H9 (cell line): ENCODE measurements around the gene AK4. TPM values are rescaled to one million over a fixed set of nuclear protein-coding genes. Genes with fewer than 3 reads are reported as not detected.

Experiments used
- DNase-seq: peaks from one replicate; pipeline ENCODE4 v3.0.0-alpha.2; 2017
- H2AFZ ChIP-seq: one replicate; pipeline ENCODE4 v1.6.1; 2013; ENCODE audit warnings: mild to moderate bottlenecking, low read length, control low read depth, moderate library complexity
- H2AK5ac ChIP-seq: 2 replicates; pipeline ENCODE4 v1.6.1; 2013; ENCODE audit warnings: low read length, control low read depth, mixed read lengths; ENCODE audit not compliant: insufficient read length
- H2BK120ac ChIP-seq: one replicate; pipeline ENCODE4 v1.6.1; 2013; ENCODE audit warnings: low read depth, mild to moderate bottlenecking, low read length, control low read depth, inconsistent platforms; ENCODE audit not compliant: poor library complexity, severe bottlenecking
- H2BK12ac ChIP-seq: 2 replicates; pipeline ENCODE4 v1.6.1; 2013; ENCODE audit warnings: low read length, control low read depth, mixed read lengths, low read depth; ENCODE audit not compliant: insufficient read length
- H2BK15ac ChIP-seq: 2 replicates; pipeline ENCODE4 v1.6.1; 2013; ENCODE audit warnings: low read depth, low read length, control low read depth
- H2BK20ac ChIP-seq: one replicate; pipeline ENCODE4 v1.6.1; 2013; ENCODE audit warnings: low read depth, mild to moderate bottlenecking, low read length, control low read depth, inconsistent platforms; ENCODE audit not compliant: poor library complexity, severe bottlenecking
- H2BK5ac ChIP-seq: 2 replicates; pipeline ENCODE4 v1.6.1; 2013; ENCODE audit warnings: low read length, control low read depth, mixed read lengths; ENCODE audit not compliant: insufficient read length
- H3K14ac ChIP-seq: 2 replicates; pipeline ENCODE4 v1.6.1; 2013; ENCODE audit warnings: low read length, control low read depth; ENCODE audit not compliant: insufficient read depth
- H3K18ac ChIP-seq: 2 replicates; pipeline ENCODE4 v1.6.1; 2013; ENCODE audit warnings: low read depth, mild to moderate bottlenecking, mixed read lengths, low read length, control low read depth; ENCODE audit not compliant: insufficient read length
- H3K23ac ChIP-seq: 2 replicates; pipeline ENCODE4 v1.6.1; 2013; ENCODE audit warnings: low read length, control low read depth, mixed read lengths, low read depth; ENCODE audit not compliant: insufficient read length
- H3K23me2 ChIP-seq: 2 replicates; pipeline ENCODE4 v1.6.1; 2013; ENCODE audit warnings: low read depth, mild to moderate bottlenecking, mixed read lengths, low read length, control low read depth; ENCODE audit not compliant: insufficient read length, poor library complexity, severe bottlenecking
- H3K27ac ChIP-seq: 2 replicates; pipeline ENCODE4 v1.5.1; 2013; ENCODE audit warnings: low read length, control low read depth, mixed read lengths, low read depth; ENCODE audit not compliant: insufficient read length
- H3K27me3 ChIP-seq: 2 replicates; pipeline ENCODE4 v1.6.1; 2013; ENCODE audit warnings: low read length, control low read depth, inconsistent platforms; ENCODE audit not compliant: insufficient read depth
- H3K4ac ChIP-seq: 2 replicates; pipeline ENCODE4 v1.6.1; 2013; ENCODE audit warnings: low read depth, mild to moderate bottlenecking, control low read depth, inconsistent platforms, low read length, moderate library complexity
- H3K4me1 ChIP-seq: 2 replicates; pipeline ENCODE4 v1.6.1; 2013; ENCODE audit warnings: low read length, control low read depth, inconsistent platforms; ENCODE audit not compliant: insufficient read depth
- H3K4me2 ChIP-seq: 2 replicates; pipeline ENCODE4 v1.6.1; 2013; ENCODE audit warnings: low read length, control low read depth, mixed read lengths; ENCODE audit not compliant: insufficient read length, insufficient read depth
- H3K56ac ChIP-seq: 2 replicates; pipeline ENCODE4 v1.6.1; 2013; ENCODE audit warnings: low read depth, mild to moderate bottlenecking, mixed read lengths, low read length, control low read depth; ENCODE audit not compliant: insufficient read length
- H3K79me1 ChIP-seq: 2 replicates; pipeline ENCODE4 v1.6.1; 2013; ENCODE audit warnings: low read depth, mild to moderate bottlenecking, moderate library complexity, low read length, control low read depth, inconsistent platforms; ENCODE audit not compliant: insufficient read depth, poor library complexity, severe bottlenecking
- H3K79me2 ChIP-seq: 2 replicates; pipeline ENCODE4 v1.6.1; 2013; ENCODE audit warnings: low read length, control low read depth, inconsistent platforms; ENCODE audit not compliant: insufficient read depth
- H3K9ac ChIP-seq: 2 replicates; pipeline ENCODE4 v1.6.1; 2013; ENCODE audit warnings: low read length, control low read depth, mixed read lengths; ENCODE audit not compliant: insufficient read length; ENCODE audit errors: extremely low read depth
- H3K9me3 ChIP-seq: one replicate; pipeline ENCODE4 v1.6.1; 2013; ENCODE audit warnings: low read depth, low read length, inconsistent platforms; ENCODE audit not compliant: control insufficient read depth
- H3T11ph ChIP-seq: one replicate; pipeline ENCODE4 v1.6.1; 2013; ENCODE audit warnings: mild to moderate bottlenecking, low read length, control low read depth, inconsistent platforms
- H4K20me1 ChIP-seq: one replicate; pipeline ENCODE4 v1.6.1; 2013; ENCODE audit not compliant: control insufficient read depth, insufficient read length, insufficient read depth
- H4K5ac ChIP-seq: 2 replicates; pipeline ENCODE4 v1.6.1; 2013; ENCODE audit warnings: low read depth, mild to moderate bottlenecking, mixed read lengths, low read length, control low read depth; ENCODE audit not compliant: insufficient read length
- H4K8ac ChIP-seq: replicated peaks from 2 replicates; pipeline ENCODE4 v1.6.1; 2013; ENCODE audit warnings: low read length, control low read depth, mixed read lengths, low read depth; ENCODE audit not compliant: insufficient read length
- H4K91ac ChIP-seq: 2 replicates; pipeline ENCODE4 v1.6.1; 2013; ENCODE audit warnings: low read depth, mild to moderate bottlenecking, moderate library complexity, mixed read lengths, low read length, control low read depth; ENCODE audit not compliant: insufficient read length
- H3K27ac Mint-ChIP-seq, 3 experiments: 2 replicates in 2 of 3; 3 replicates in 1 of 3; pipeline ENCODE4 v1.8.0; 2020 to 2021; ENCODE audit warnings: mixed read lengths in 3 of 3, mild to moderate bottlenecking in 1 of 3, moderate library complexity in 1 of 3
- H3K27me3 Mint-ChIP-seq: 2 replicates; pipeline ENCODE4 v1.8.0; 2021; ENCODE audit warnings: low read depth, mild to moderate bottlenecking, moderate library complexity, mixed read lengths
- H3K36me3 Mint-ChIP-seq, 3 experiments: 2 replicates in 2 of 3; 3 replicates in 1 of 3; pipeline ENCODE4 v1.8.0; 2020 to 2021; ENCODE audit warnings: low read depth in 3 of 3, mixed read lengths in 3 of 3; ENCODE audit not compliant: insufficient read depth in 1 of 3
- H3K4me1 Mint-ChIP-seq, 2 experiments: 2 replicates each; pipeline ENCODE4 v1.8.0; 2020; ENCODE audit warnings: mixed read lengths in 2 of 2
- H3K4me3 Mint-ChIP-seq, 2 experiments: 2 replicates in 1 of 2; 3 replicates in 1 of 2; pipeline ENCODE4 v1.8.0; 2020 to 2021; ENCODE audit warnings: mild to moderate bottlenecking in 2 of 2, mixed read lengths in 2 of 2, moderate library complexity in 1 of 2
- H3K9me3 Mint-ChIP-seq, 2 experiments: 2 replicates in 1 of 2; 3 replicates in 1 of 2; pipeline ENCODE4 v1.8.0; 2020; ENCODE audit warnings: mild to moderate bottlenecking in 2 of 2, mixed read lengths in 2 of 2, moderate library complexity in 1 of 2
- CTCF ChIP-seq: fragments of 200-600 bp; sonication (generic); conservative IDR thresholded peaks from 3 replicates; pipeline ENCODE4 v1.8.0; 2021; ENCODE audit warnings: antibody characterized with exemption, mild to moderate bottlenecking
- WGBS: extraction: QIAGEN DNeasy Blood & Tissue Kit; methylation state at CpG from one replicate; pipeline ENCODE4 v1.1.7; 2013; ENCODE audit warnings: missing lambda C conversion rate, low lambda C conversion rate, mixed read lengths; ENCODE audit not compliant: insufficient read length; ENCODE audit errors: extremely low coverage; 5-methylcytosine and 5-hydroxymethylcytosine counted together
- total RNA-seq: library from RNA; stranded (reverse); gene quantifications from 2 replicates; pipeline ENCODE4 v1.2.1, GENCODE V29; 2021

Gene AK4
- total RNA-seq, 1 experiment from 2014 or later: 45.6 TPM

DNA sequence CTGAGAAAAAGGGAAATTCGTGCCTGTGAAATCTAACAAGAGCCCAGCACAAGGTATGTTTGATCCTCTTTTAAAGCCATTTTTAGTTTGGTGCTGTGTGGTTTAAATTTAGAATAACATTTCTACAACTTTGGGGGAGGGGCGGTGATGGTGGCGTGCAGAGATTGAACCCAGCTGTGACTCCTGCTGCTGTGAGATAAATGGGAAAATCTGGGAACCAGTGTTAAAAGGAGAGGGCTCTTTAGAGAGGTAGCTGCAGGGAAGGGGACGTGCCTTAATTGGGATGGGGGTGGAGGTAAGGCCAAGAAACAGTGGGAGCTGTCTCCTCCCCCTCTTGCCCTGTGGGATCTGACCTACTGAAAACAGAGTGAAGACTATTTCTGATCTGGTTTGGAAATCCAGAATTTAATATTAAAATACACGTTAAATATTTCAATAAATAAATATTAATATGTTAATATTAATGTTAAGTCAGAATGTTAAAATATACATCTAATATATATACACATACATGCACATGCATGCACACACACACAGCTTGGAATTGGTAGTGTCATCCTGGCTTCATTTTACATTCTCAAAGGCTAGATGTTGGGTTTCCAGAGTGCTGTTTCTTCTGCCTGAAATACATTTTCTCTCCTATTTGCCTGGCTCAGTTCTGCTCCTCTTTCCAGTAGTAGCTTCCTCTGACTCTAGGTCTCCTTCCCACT, 131.2 kb downstream of the AK4 start:
- peak overlapping the region in 2 of 3 experiments; percentile 1 to 72; a peak in 2 of 7 replicates for H3K27ac Mint-ChIP-seq
- H3K4me2 ChIP-seq: peak overlapping the region; percentile 84

More for the DNA sequence above, 131.2 kb downstream of the AK4 start:
- Histone ChIP-seq H3K9ac (no peak overlapping the region), H2BK12ac (no peak overlapping the region), H4K8ac (no peak overlapping the region), H3K9me3 (no peaks in the 10 kb centered on the region), H3K18ac (no peak overlapping the region), H2BK20ac (no peak overlapping the region), H2AK5ac (no peak overlapping the region), H2BK120ac (no peak overlapping the region), H3K4me1 (peaks cover 10% of the 10 kb centered on the region; the same call in 1 of the 2 replicates), H4K91ac (no peak overlapping the region), H3K79me1 (no peaks in the 10 kb centered on the region), H3K27me3 (no peaks in the 10 kb centered on the region), H3K79me2 (no peaks in the 10 kb centered on the region), H2AFZ (no peak overlapping the region), H4K20me1 (no peaks in the 10 kb centered on the region), H3T11ph (no peak overlapping the region), H4K5ac (no peak overlapping the region), H3K23ac (no peak overlapping the region), H3K4ac (no peak overlapping the region), H3K27ac (no peak overlapping the region), H2BK5ac (no peak overlapping the region), H3K14ac (no peak overlapping the region), H3K23me2 (peaks cover 7% of the 10 kb centered on the region), H3K56ac (no peak overlapping the region), H2BK15ac (no peak overlapping the region)
- Mint-ChIP-seq H3K36me3 (no peaks in the 10 kb centered on the region), H3K4me1 (peaks cover 46 to 59% of the 10 kb centered on the region in 2 experiments), H3K9me3 (no peaks in the 10 kb centered on the region; a peak in 1 of 5 replicates), H3K27me3 (peaks cover 11% of the 10 kb centered on the region), H3K4me3 (peak overlapping the region; percentile 45 to 79)
- TF ChIP-seq CTCF: no peak
- WGBS: no CpG with 5 or more reads among the region's 5 CpGs
- DNase-seq: no peak

Other genes starting within 250 kb of the AK4 start
- gene JAK1, start 181.7 kb upstream of the AK4 start, total RNA-seq: 11.0 and 12.8 TPM in 2 replicates
- gene DNAJC6, start 161.3 kb downstream of the AK4 start, total RNA-seq: 2.2 TPM in 2 replicates